Ishikawa (cell line): ENCODE measurements around the gene PLEK2.

Experiments used
- CEBPB ChIP-seq: IDR thresholded peaks from 2 replicates; pipeline ENCODE4 v1.6.1; 2012
- CREB1 ChIP-seq: IDR thresholded peaks from 2 replicates; pipeline ENCODE4 v1.6.1; 2012; ENCODE audit warnings: low read depth
- EGR1 ChIP-seq: IDR thresholded peaks from 2 replicates; pipeline ENCODE4 v1.6.1; 2012
- EP300 ChIP-seq: IDR thresholded peaks from 2 replicates; pipeline ENCODE4 v1.6.1; 2012; ENCODE audit warnings: borderline replicate concordance
- FOXM1 ChIP-seq: IDR thresholded peaks from 2 replicates; pipeline ENCODE4 v1.6.1; 2012; ENCODE audit warnings: low read depth, borderline replicate concordance
- NFIC ChIP-seq: IDR thresholded peaks from 2 replicates; pipeline ENCODE4 v1.6.1; 2012
- RAD21 ChIP-seq: IDR thresholded peaks from 2 replicates; pipeline ENCODE4 v1.6.1; 2012; ENCODE audit warnings: low read depth
- TAF1 ChIP-seq: IDR thresholded peaks from 2 replicates; pipeline ENCODE4 v1.6.1; 2012; ENCODE audit warnings: low read depth, mild to moderate bottlenecking
- TCF12 ChIP-seq: IDR thresholded peaks from 2 replicates; pipeline ENCODE4 v1.6.1; 2012; ENCODE audit warnings: low read depth
- TEAD4 ChIP-seq: IDR thresholded peaks from 2 replicates; pipeline ENCODE4 v1.6.1; 2012
- YY1 ChIP-seq: IDR thresholded peaks from 2 replicates; pipeline ENCODE4 v1.6.1; 2012; ENCODE audit warnings: low read depth
- ZBTB7A ChIP-seq: IDR thresholded peaks from 2 replicates; pipeline ENCODE4 v1.6.1; 2012; ENCODE audit warnings: low read depth
- TF ChIP-seq, protein P1 (sequence below): IDR thresholded peaks from 2 replicates; pipeline ENCODE4 v1.6.1; 2012; ENCODE audit warnings: low read depth, mild to moderate bottlenecking
- TF ChIP-seq, protein P2 (sequence below): IDR thresholded peaks from 2 replicates; pipeline ENCODE4 v1.6.1; 2012
- TF ChIP-seq, protein P3 (sequence below): IDR thresholded peaks from 2 replicates; pipeline ENCODE4 v1.6.1; 2012

The PLEK2 gene

DNA sequence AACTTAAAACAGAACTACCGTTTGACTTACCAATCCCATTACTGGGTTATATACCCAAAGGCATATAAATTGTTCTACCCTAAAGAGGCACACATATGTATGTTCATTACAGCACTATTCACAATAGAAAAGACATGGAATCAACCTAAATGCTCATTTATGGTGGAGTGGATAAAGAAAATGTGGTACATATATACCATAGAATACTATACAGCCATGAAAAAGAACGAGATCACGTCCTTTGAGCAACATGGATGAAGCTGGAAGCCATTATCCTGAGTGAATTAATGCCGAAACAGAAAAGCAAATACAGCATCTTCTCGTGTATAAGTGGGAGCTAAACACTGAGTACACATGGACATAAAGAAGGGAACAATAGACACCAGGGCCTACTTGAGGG, 44.8 kb upstream of the PLEK2 start:
- TF ChIP-seq, protein P1, sequence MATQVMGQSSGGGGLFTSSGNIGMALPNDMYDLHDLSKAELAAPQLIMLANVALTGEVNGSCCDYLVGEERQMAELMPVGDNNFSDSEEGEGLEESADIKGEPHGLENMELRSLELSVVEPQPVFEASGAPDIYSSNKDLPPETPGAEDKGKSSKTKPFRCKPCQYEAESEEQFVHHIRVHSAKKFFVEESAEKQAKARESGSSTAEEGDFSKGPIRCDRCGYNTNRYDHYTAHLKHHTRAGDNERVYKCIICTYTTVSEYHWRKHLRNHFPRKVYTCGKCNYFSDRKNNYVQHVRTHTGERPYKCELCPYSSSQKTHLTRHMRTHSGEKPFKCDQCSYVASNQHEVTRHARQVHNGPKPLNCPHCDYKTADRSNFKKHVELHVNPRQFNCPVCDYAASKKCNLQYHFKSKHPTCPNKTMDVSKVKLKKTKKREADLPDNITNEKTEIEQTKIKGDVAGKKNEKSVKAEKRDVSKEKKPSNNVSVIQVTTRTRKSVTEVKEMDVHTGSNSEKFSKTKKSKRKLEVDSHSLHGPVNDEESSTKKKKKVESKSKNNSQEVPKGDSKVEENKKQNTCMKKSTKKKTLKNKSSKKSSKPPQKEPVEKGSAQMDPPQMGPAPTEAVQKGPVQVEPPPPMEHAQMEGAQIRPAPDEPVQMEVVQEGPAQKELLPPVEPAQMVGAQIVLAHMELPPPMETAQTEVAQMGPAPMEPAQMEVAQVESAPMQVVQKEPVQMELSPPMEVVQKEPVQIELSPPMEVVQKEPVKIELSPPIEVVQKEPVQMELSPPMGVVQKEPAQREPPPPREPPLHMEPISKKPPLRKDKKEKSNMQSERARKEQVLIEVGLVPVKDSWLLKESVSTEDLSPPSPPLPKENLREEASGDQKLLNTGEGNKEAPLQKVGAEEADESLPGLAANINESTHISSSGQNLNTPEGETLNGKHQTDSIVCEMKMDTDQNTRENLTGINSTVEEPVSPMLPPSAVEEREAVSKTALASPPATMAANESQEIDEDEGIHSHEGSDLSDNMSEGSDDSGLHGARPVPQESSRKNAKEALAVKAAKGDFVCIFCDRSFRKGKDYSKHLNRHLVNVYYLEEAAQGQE = no peak
- no peak for TF ChIP-seq TEAD4
- TF ChIP-seq, protein P2, sequence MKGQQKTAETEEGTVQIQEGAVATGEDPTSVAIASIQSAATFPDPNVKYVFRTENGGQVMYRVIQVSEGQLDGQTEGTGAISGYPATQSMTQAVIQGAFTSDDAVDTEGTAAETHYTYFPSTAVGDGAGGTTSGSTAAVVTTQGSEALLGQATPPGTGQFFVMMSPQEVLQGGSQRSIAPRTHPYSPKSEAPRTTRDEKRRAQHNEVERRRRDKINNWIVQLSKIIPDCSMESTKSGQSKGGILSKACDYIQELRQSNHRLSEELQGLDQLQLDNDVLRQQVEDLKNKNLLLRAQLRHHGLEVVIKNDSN = no peak
- TF ChIP-seq TAF1 = no peak
- no peak for TF ChIP-seq RAD21
- TF ChIP-seq CREB1 = no peak
- no peak for TF ChIP-seq CEBPB

DNA sequence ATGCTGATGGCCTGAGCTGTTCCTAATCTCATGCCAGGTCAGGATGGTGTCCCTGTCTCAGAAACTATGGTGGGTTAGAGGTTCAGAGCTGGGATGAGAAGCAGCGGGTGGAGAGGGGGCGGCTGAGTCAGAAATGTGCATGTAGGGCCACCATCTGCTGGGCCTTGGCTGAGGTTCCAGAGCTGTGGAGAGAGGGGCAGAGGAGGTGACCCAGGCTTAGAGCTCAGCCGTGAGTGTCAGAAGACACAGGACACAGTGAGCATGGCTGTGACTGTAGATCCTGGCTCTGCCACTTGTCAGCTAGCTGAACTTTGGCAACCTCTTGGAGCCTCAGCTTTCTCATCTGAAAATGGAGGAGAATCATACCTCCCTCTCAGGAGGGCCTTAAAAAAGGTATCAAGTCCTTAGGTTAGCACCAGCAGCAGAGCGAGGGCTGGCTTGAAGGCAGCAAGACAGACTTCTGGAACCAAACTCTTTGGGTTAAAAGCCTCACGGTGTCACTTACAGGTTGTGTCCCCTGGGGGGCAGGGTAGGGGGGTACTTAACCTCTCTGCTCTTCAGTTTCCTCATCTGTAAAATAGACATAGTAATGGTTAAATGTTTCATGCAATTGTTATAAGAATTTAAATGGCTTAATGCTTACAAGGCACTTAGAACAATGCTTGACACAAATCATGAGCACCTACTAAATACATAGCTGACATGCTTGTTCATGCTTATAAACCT, 41.8 kb upstream of the PLEK2 start:
- TF ChIP-seq TAF1 (no peak), FOXM1 (no peak), YY1 (no peak), TEAD4 (no peak), EGR1 (no peak), ZBTB7A (no peak)
- TF ChIP-seq, protein P2 = no peak

DNA sequence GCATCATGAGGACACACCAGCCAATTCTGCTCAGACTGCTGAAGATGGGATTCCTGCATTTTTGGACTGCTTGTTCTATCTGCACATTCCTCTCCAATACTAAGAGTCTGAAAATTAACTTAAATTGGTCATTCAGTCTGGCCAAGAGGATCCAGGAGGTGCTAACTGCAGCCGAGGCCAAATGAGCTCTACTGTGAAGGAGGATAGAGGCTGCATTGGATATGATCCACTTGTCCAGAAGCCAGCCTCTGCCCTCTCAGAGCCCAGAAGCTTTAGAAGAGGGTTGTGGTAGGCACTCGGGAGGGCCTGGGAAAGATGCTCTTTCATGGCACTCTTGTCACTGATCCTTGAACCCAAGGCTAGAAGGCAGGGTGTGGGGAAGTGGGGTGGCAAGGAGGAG, 37.1 kb upstream of the PLEK2 start:
- no peak for TF ChIP-seq EGR1
- TF ChIP-seq CREB1 = no peak
- no peak for TF ChIP-seq TEAD4
- TF ChIP-seq, protein P3, sequence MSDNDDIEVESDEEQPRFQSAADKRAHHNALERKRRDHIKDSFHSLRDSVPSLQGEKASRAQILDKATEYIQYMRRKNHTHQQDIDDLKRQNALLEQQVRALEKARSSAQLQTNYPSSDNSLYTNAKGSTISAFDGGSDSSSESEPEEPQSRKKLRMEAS = no peak
- no peak for TF ChIP-seq EP300
- no peak for TF ChIP-seq CEBPB
- TF ChIP-seq, protein P2 = no peak

DNA sequence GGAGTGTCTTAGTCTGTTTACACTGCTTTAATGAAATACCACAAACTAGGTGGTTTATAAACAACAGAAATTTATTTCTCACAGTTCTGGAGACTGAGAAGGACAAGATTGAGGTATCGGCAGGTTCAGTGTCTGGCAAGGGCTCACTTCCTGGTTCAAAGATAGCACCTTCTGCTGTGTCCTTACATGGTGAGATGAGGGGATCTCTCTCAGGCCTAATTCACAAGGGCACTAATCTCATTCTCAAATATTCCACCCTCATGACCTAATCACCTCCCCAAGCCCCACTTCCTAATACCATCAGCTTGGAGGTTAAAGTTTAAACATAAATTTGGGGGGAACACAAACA, 35.0 kb upstream of the PLEK2 start:
- TF ChIP-seq TEAD4 (no peak), CEBPB (no peak), YY1 (no peak), FOXM1 (no peak), CREB1 (no peak), NFIC (no peak), TCF12 (no peak), EGR1 (no peak), ZBTB7A (no peak), TAF1 (no peak), EP300 (no peak)
- TF ChIP-seq, protein P2 = no peak
- TF ChIP-seq, protein P1 = no peak

DNA sequence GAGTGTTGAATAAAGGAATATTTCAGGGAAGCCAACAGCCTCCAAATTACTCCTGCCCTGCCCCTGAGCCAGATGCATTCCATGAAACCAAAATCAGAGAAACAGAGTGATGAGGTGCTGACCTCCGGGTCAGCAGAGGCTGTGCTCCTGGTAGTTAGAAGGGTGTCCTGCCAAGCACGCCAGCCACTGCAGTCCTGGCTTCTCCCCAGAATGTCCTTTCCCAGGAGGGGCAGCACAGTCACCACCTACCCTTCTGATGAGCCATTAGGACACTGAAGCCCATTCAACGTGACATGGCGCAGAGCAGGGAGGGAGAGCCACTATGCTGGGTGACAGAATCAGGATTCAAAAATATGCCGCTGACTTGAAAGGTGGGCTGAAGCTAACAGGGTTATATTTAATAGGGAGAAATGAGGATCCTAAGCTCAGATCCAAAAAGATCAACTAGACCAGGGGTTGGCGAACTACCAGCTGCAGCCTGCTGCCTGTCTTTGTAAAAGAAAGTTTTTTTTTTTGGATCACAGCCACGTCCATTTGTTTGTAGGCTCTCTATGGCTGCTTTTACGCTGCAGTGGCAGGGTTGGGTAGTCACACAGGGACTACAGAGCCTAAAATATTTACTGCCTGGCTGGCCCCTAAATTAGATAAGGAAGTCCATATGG, 34.5 kb upstream of the PLEK2 start:
- TF ChIP-seq TCF12 (no peak), ZBTB7A (no peak), EP300 (no peak), NFIC (no peak), TEAD4 (no peak), FOXM1 (no peak), TAF1 (no peak), EGR1 (no peak), CEBPB (no peak), RAD21 (no peak), YY1 (no peak), CREB1 (no peak)
- TF ChIP-seq, protein P2 = no peak
- TF ChIP-seq, protein P1 = no peak
- TF ChIP-seq, protein P3 = no peak
